GM19452 (cell line): Measurements from ENCODE around the gene PICALM.
"Not testable (repeated sequence)": the region's sequence is repeated elsewhere in the genome, so short reads cannot be mapped to it uniquely, and the experiment has no call there.

Source experiments
- ATAC-seq: cut with Tn5 transposase; IDR thresholded peaks from one replicate; pipeline ENCODE4 v1.9.1; 2021; ENCODE audit not compliant: unreplicated experiment

PICALM gene, protein sequence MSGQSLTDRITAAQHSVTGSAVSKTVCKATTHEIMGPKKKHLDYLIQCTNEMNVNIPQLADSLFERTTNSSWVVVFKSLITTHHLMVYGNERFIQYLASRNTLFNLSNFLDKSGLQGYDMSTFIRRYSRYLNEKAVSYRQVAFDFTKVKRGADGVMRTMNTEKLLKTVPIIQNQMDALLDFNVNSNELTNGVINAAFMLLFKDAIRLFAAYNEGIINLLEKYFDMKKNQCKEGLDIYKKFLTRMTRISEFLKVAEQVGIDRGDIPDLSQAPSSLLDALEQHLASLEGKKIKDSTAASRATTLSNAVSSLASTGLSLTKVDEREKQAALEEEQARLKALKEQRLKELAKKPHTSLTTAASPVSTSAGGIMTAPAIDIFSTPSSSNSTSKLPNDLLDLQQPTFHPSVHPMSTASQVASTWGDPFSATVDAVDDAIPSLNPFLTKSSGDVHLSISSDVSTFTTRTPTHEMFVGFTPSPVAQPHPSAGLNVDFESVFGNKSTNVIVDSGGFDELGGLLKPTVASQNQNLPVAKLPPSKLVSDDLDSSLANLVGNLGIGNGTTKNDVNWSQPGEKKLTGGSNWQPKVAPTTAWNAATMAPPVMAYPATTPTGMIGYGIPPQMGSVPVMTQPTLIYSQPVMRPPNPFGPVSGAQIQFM

GRCh38 chr11:86068951-86069407, at the start of gene PICALM:
Gene PICALM, minus strand, starts transcription at chr11:86069084. Its CDS starts 304 bp downstream, at chr11:86068780.
- peak; percentile 85 for ATAC-seq

DNA sequence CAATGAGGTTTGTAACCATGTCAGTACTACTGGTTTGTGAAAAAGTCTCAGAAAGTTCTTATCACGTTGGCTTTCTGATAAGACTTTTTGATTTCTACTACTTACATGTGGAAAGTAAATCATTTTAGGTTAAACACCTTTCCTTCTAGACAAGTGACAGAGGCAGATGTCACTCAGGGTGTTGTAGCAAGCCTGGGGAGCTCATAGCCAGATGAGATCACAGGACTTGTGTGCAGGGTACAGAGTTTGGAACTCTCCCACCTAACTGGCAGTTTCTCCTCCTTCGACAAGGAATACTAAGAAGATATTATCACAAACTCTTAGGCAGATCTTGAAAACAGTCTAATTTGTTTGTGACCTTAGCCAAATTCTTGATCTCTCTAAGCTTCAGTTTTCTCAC, 49.4 kb upstream of the PICALM start:
- no peak for ATAC-seq

DNA sequence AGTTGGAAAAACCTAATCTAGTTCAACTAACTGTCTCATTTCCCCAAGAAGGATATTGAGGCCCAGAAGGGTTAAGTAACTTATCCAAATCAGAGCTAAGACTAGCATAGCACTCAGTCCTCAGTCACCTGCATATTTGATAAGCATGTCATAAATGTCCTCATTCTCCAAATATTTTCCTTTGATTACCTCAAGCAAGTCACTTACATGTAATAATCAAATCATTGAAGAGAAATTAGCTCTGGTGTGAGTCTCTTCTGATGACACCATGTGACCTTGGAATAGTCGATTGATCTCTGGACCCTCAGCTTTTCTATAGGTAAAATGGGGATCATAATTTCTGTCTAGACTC, 48.8 kb upstream of the PICALM start:
- ATAC-seq = no peak

- no peak for ATAC-seq
Measured at GRCh38 chr11:86117001-86117711, 48.3 kb upstream of the PICALM start.

GRCh38 chr11:86116386-86116726, 47.5 kb upstream of the PICALM start:
- peak; percentile 89 for ATAC-seq

GRCh38 chr11:86115542-86116385, 46.9 kb upstream of the PICALM start:
- peak; percentile 32 for ATAC-seq

- ATAC-seq = no peak
Measured at GRCh38 chr11:86108890-86109638, 40.2 kb upstream of the PICALM start.

DNA sequence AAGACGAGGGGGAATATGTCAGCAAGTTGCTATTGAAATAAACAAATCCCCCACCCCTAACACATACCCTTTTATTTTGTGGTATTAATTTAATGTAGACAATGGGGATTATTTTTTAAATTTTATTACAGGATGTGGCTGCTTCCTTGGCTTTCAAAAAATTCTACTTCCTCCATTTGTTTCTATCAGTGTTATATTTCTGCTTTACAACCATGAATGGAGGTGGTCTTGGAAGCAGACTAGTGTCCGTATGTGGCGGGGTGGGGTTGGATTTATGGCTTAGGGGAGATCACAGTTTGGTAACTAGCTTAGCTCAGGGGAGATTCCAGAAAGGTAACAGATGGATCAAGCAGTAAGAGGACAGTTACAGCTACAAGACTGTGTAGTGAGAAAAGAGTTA, 39.3 kb upstream of the PICALM start:
- no peak for ATAC-seq

GRCh38 chr11:86106916-86107315, 38.0 kb upstream of the PICALM start:
- ATAC-seq = no peak

- not testable (repeated sequence) for ATAC-seq
Measured at GRCh38 chr11:86106031-86106430, 37.1 kb upstream of the PICALM start.

DNA sequence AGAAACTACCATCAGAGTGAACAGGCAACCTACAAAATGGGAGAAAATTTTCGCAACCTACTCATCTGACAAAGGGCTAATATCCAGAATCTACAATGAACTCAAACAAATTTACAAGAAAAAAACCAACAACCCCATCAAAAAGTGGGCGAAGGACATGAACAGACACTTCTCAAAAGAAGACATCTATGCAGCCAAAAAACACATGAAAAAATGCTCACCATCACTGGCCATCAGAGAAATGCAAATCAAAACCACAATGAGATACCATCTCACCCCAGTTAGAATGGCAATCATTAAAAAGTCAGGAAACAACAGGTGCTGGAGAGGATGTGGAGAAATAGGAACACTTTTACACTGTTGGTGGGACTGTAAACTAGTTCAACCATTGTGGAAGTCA, 36.7 kb upstream of the PICALM start:
- not testable (repeated sequence) for ATAC-seq

DNA sequence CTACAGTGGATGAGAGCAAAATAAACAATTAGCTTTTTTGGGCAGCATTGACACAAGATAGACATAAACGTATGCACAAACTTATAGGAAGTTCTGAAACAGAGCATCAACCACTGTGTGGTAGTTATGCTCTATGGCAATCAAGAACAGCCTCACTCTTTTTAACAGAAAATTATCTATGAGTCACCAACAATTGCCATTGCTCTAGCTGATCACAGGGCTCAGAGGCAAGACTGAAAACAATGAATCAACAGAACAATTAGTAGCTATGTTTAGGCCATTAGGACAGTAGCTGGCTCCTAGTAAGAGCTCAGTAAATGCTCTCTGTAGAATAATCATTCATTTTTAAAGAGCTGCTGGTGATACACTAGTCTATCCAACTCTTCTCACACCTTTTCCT, 34.9 kb upstream of the PICALM start:
- ATAC-seq = no peak

DNA sequence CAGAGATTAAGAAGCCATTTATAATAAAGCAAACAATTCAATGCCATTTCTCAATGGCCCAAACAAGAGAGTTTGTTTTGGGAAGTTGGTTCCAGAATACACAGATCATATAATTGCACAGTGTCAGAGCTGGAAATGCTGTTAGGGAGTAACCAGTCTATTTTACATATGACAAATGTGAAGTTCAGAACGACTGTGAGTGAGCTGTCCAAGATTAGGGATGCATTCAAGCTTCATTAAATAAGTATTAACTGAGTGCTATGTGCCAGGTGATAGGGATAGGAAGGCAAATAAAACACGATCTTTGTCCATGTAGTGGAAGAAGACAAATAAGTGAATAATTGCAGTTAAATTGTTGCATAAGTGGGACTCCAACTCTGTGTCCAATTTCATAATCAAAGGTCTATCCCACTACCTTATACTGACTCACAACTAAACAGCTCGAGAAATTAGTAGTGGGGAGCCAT, 33.1 kb upstream of the PICALM start:
- no peak for ATAC-seq

- no peak for ATAC-seq
Measured at GRCh38 chr11:86101493-86101892, 32.6 kb upstream of the PICALM start.

- ATAC-seq = no peak
Measured at GRCh38 chr11:86099874-86100273, 31.0 kb upstream of the PICALM start.

- ATAC-seq = no peak
Measured at GRCh38 chr11:86097980-86098379, 29.1 kb upstream of the PICALM start.

DNA sequence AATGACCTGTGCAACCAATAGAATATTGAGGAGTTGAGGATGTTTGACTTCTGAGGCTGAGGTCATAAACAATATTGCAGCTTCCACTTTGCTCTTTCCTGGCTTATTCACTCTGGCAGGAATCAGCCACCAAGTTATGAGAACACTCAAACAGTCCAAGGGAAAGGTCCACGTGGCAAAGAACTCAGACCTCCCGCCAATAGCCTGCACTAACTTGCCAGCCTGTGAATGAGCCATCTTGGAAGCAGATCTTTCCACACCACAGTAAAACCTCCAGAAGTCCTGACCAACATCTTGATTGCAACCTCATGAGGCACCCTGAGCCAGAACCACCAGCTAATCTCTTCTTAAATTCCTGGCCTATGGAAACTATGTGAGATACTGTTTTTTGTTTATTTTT, 22.7 kb upstream of the PICALM start:
- no peak for ATAC-seq

GRCh38 chr11:86091086-86091485, 22.2 kb upstream of the PICALM start:
- no peak for ATAC-seq

DNA sequence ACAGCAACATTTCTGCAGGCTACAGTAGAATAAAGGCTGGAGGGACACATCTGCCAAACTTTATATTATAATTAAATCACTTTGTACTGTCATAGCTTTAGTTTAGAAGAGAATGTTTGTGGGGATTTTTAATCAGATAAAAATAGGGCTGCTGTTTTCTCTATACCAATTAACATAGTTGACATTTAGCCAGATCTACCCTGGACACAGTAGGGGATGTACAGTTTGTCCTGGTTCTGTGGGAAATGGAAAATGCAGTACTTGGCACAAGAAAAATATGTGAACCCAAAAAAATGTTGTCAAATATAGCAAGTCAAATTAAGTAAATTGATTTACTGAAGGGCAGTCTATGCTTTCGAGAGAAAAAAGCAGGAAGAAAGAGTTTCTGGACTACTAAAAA, 20.8 kb upstream of the PICALM start:
- ATAC-seq = no peak

- ATAC-seq = not testable (repeated sequence)
Measured at GRCh38 chr11:86087688-86088087, 18.8 kb upstream of the PICALM start.
